ENCODE measurements around the gene TMEM132D.

- no peak for TF ChIP-seq CTCF (conservative IDR thresholded peaks at IDR 0.05; ENCODE audit: low read depth, low read length)
- no peak for TF ChIP-seq BHLHE40 (IDR thresholded peaks at IDR 0.05; ENCODE audit: low read depth, low read length)
These were observed 463.5 kb downstream of the TMEM132D start for GRCh38 chr12:129440278-129440677.
